ENCODE measurements around the gene RFTN1.

The RFTN1 gene

DNA sequence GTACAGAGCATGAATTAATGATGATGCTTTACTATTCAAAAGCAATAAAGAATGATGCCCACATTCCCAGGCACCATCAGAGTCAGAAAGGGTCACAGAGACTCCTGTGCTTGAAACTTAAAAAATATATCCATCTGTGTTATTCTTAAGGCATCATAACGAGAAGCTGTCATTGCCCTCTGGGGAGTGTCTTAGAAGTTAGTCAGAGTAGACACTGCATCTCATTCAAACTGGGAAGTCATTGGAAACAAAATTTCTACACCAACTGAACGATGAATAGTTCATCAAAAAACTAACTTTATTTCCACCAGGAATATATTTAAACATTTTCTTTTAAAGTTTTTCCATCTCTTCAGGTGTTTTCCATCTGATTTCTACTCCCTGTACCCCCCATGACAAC lies 122.9 kb downstream of the RFTN1 start:
- H3K4me1 ChIP-seq (ENCODE audit: control insufficient read depth, low read length), result peaks cover 92% of the 10 kb centered on the region
- H3K9me3 ChIP-seq (ENCODE audit: control insufficient read depth, insufficient read depth, low read length), result no peaks in the 10 kb centered on the region
- no peaks in the 10 kb centered on the region; the same call in 1 of the 2 replicates for H4K20me1 ChIP-seq (ENCODE audit: control insufficient read depth, insufficient read depth, low read depth, low read length)
- H3K79me2 ChIP-seq (ENCODE audit: control insufficient read depth, low read length), result peaks cover 99% of the 10 kb centered on the region
- H3K27ac ChIP-seq (ENCODE audit: low read depth, low read length), result no peak overlapping the region
- TF ChIP-seq, protein P1, sequence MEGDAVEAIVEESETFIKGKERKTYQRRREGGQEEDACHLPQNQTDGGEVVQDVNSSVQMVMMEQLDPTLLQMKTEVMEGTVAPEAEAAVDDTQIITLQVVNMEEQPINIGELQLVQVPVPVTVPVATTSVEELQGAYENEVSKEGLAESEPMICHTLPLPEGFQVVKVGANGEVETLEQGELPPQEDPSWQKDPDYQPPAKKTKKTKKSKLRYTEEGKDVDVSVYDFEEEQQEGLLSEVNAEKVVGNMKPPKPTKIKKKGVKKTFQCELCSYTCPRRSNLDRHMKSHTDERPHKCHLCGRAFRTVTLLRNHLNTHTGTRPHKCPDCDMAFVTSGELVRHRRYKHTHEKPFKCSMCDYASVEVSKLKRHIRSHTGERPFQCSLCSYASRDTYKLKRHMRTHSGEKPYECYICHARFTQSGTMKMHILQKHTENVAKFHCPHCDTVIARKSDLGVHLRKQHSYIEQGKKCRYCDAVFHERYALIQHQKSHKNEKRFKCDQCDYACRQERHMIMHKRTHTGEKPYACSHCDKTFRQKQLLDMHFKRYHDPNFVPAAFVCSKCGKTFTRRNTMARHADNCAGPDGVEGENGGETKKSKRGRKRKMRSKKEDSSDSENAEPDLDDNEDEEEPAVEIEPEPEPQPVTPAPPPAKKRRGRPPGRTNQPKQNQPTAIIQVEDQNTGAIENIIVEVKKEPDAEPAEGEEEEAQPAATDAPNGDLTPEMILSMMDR (IDR thresholded peaks at IDR 0.05; ENCODE audit: low read depth, low read length, poor library complexity, severe bottlenecking), result no peak
- no peak overlapping the region for H3K4me3 ChIP-seq (ENCODE audit: low read length)
- H3K36me3 ChIP-seq (ENCODE audit: control insufficient read depth, low read length), result peaks cover 95% of the 10 kb centered on the region
- no peak overlapping the region for H3K4me2 ChIP-seq (ENCODE audit: low read length)
- no peaks in the 10 kb centered on the region for H3K9me2 ChIP-seq (replicated peaks; ENCODE audit: control insufficient read depth, low read length)
- H3K27me3 ChIP-seq (ENCODE audit: control insufficient read depth, low read length), result no peaks in the 10 kb centered on the region
- peaks cover 18% of the 10 kb centered on the region for H3F3A ChIP-seq (ENCODE audit: control insufficient read depth, insufficient read depth)

DNA sequence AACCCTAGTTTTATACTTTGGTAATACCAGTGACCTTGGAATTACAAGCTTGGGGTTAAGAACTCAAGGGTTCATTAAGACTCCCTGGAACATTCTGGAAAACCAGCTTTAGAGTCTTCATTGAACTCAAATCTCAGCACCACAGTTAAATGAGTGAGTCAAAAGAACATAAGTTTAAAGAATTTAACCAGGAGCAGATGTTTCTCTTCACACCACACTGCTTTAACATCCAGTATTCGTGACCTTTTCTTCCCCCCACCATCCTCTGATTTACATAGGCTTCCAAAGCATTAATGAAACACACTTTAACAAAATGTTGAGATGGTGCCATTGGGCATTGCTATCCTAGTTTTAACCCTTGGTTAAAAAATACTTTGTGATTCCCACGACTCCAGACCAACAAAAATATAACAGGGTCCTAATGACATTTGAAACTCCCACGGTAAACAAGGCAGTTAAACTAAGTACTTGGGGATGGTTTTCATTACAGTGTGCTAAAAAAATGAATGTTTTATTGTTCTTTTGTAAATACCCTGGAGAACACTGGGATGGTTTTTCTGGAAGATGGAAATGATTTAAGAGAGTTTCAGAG lies 124.6 kb downstream of the RFTN1 start:
- H3K9me3 ChIP-seq (ENCODE audit: control insufficient read depth, insufficient read depth, low read length), result no peaks in the 10 kb centered on the region
- no peaks in the 10 kb centered on the region for H3K27me3 ChIP-seq (ENCODE audit: control insufficient read depth, low read length)
- no peaks in the 10 kb centered on the region; the same call in 1 of the 2 replicates for H4K20me1 ChIP-seq (ENCODE audit: control insufficient read depth, insufficient read depth, low read depth, low read length)
- H3K79me2 ChIP-seq (ENCODE audit: control insufficient read depth, low read length), result peaks cover 99% of the 10 kb centered on the region
- no peaks in the 10 kb centered on the region for H3K9me2 ChIP-seq (replicated peaks; ENCODE audit: control insufficient read depth, low read length)
- H3K27ac ChIP-seq (ENCODE audit: low read depth, low read length), result peak overlapping the region; percentile 31
- TF ChIP-seq, protein P1 (IDR thresholded peaks at IDR 0.05; ENCODE audit: low read depth, low read length, poor library complexity, severe bottlenecking), result no peak
- TF ChIP-seq EZH2phosphoT487 (IDR thresholded peaks at IDR 0.05; ENCODE audit: borderline replicate concordance, low read length), result no peak
- H3K4me1 ChIP-seq (ENCODE audit: control insufficient read depth, low read length), result peaks cover 94% of the 10 kb centered on the region
- peaks cover 94% of the 10 kb centered on the region for H3K36me3 ChIP-seq (ENCODE audit: control insufficient read depth, low read length)
- no peak overlapping the region for H3K4me3 ChIP-seq (ENCODE audit: low read length)
- H3K4me2 ChIP-seq (ENCODE audit: low read length), result no peak overlapping the region
- H3F3A ChIP-seq (ENCODE audit: control insufficient read depth, insufficient read depth), result peaks cover 27% of the 10 kb centered on the region

DNA sequence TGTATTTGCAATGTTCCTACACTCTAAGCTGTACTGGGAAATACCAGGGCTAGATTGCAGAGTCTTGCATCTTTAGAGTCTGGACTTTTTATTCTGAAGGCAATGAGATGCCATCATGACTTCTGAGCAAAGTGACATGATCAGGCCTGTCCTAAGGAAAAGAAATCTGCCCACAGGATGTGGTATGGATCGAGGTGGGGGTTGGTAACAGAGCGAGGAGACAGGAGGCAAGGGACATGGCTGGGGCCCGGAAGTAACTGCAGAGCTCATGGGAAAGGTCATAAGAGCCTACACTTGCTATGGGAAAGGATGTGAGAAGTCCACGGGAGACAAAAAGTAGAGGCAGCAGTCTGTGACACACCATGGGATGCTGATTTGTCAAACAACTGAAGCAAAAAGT lies 126.9 kb downstream of the RFTN1 start:
- Histone ChIP-seq H3K36me3 (ENCODE audit: control insufficient read depth, low read length) (peaks cover 93% of the 10 kb centered on the region), H3K4me3 (ENCODE audit: low read length) (no peak overlapping the region), H3K4me1 (ENCODE audit: control insufficient read depth, low read length) (peaks cover 99% of the 10 kb centered on the region), H3K9me3 (ENCODE audit: control insufficient read depth, insufficient read depth, low read length) (no peaks in the 10 kb centered on the region), H3F3A (ENCODE audit: control insufficient read depth, insufficient read depth) (peaks cover 49% of the 10 kb centered on the region), H3K27me3 (ENCODE audit: control insufficient read depth, low read length) (no peaks in the 10 kb centered on the region), H3K79me2 (ENCODE audit: control insufficient read depth, low read length) (peaks cover 100% of the 10 kb centered on the region), H3K27ac (ENCODE audit: low read depth, low read length) (peak overlapping the region; percentile 22; the same call in 1 of the 2 replicates), H3K4me2 (ENCODE audit: low read length) (peak overlapping the region; percentile 13; the same call in 1 of the 2 replicates), H3K9me2 (replicated peaks; ENCODE audit: control insufficient read depth, low read length) (no peaks in the 10 kb centered on the region), H4K20me1 (ENCODE audit: control insufficient read depth, insufficient read depth, low read depth, low read length) (peaks cover 4% of the 10 kb centered on the region; the same call in 1 of the 2 replicates)
- TF ChIP-seq, protein P1 (IDR thresholded peaks at IDR 0.05; ENCODE audit: low read depth, low read length, poor library complexity, severe bottlenecking), result no peak
- no peak for TF ChIP-seq EZH2phosphoT487 (IDR thresholded peaks at IDR 0.05; ENCODE audit: borderline replicate concordance, low read length)

Data from DOHH2 (cell line).